Measurements from ENCODE around the gene STOM. TPM values are rescaled to one million over a fixed set of nuclear protein-coding genes. Genes with fewer than 3 reads are reported as not detected.
A peak's percentile ranks its signal among the peaks of the same experiment; 100 is the strongest.

Gene STOM
- total RNA-seq, 1 experiment from 2014 or later, result 22.4 TPM

DNA sequence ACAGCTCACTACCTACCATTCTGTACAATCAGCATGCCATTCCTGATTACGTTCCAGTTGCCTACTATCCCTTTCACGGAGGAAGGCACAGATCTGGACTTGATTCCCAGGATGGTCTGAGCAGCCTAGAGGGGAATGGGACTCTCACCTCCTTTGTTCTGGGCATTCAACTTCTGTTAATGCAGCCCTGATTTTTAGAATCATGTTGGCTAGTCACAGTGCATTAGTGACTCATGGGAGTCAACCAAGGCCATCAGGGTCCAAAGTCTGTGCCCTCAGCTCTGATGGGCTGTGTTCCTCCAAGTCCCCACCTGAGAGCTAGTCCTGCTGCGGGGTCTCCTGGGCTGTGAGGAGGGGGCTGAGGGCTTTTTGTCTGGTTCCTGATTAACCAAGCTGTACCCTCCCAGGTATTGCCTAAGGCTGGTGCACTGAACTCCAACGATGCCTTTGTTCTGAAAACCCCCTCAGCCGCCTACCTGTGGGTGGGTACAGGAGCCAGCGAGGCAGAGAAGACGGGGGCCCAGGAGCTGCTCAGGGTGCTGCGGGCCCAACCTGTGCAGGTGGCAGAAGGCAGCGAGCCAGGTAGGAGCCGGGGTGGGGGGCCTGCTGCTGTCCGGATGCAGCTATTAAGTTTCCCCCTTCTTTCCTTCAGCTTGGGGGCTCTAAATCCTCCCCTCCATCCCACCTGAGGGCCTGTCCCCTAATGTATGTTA is 43.0 kb downstream of the STOM start (continued):
- TF ChIP-seq, protein P1, sequence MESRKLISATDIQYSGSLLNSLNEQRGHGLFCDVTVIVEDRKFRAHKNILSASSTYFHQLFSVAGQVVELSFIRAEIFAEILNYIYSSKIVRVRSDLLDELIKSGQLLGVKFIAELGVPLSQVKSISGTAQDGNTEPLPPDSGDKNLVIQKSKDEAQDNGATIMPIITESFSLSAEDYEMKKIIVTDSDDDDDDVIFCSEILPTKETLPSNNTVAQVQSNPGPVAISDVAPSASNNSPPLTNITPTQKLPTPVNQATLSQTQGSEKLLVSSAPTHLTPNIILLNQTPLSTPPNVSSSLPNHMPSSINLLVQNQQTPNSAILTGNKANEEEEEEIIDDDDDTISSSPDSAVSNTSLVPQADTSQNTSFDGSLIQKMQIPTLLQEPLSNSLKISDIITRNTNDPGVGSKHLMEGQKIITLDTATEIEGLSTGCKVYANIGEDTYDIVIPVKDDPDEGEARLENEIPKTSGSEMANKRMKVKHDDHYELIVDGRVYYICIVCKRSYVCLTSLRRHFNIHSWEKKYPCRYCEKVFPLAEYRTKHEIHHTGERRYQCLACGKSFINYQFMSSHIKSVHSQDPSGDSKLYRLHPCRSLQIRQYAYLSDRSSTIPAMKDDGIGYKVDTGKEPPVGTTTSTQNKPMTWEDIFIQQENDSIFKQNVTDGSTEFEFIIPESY (IDR thresholded peaks at IDR 0.05; ENCODE audit: extremely low read depth, insufficient replicate concordance, low read length), result no peak
- TF ChIP-seq SRF (IDR thresholded peaks at IDR 0.05; ENCODE audit: low read depth), result no peak
- no peak for TF ChIP-seq ELF1 (IDR thresholded peaks at IDR 0.05; ENCODE audit: borderline replicate concordance, low read depth)
- TF ChIP-seq EZH2 (IDR thresholded peaks at IDR 0.05), result no peak

DNA sequence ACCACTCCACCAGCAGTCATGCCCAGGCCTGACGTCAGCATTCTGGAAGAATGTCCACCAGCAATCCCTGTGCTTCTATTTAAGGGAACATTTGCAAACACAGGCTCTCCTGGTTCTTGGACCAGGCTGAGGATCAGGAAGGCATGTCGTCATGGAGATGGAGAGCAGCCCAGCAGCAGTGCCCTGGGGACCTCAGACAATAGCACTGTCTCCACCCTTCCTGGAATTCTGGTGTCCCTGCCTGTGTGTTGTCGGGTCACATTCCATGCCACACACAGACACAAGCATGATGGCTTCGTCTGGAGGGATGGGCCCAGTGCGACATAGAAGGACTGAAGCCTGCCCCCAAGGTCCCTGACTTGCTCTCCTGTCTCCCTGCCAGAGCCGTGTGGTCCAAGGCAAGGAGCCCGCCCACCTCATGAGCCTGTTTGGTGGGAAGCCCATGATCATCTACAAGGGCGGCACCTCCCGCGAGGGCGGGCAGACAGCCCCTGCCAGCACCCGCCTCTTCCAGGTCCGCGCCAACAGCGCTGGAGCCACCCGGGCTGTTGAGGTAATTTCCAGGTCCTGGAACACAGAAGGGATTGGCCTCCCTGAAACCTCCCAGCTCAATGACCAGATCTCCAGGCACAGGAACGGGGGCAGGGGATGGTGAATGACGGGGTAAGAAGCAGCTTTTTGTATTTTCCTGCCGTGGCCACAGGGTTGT is 43.8 kb downstream of the STOM start:
- RAD21 ChIA-PET (ENCODE audit: low non-redundant PET in 1 of 2, low total read pairs in 2 of 2, uncharacterized antibody in 2 of 2, unreplicated experiment in 2 of 2), result no interaction called here
- Histone ChIP-seq H3K4me2 (ENCODE audit: low read length) (no peak overlapping the region), H3K4me1 (ENCODE audit: control insufficient read depth in 1 of 2, insufficient read depth in 2 of 2, low read length in 2 of 2) (peaks cover 17 to 24% of the 10 kb centered on the region in 2 experiments), H3K79me2 (ENCODE audit: insufficient read depth, low read length) (no peaks in the 10 kb centered on the region), H3K27ac (ENCODE audit: low read depth, low read length) (no peak overlapping the region), H3K9me2 (ENCODE audit: insufficient read depth) (no peaks in the 10 kb centered on the region), H3K4me3 (replicated peaks in 1 of 2; ENCODE audit: low read depth in 1 of 2, low read length in 2 of 2) (no peak overlapping the region), H4K20me1 (ENCODE audit: insufficient read depth) (no peaks in the 10 kb centered on the region), H3K27me3 (ENCODE audit: insufficient read depth, low read length) (no peaks in the 10 kb centered on the region), H3K9me3 (ENCODE audit: control insufficient read depth in 1 of 2, insufficient read depth in 1 of 2, low read depth in 1 of 2, low read length in 2 of 2) (no peaks in the 10 kb centered on the region), H3K9ac (ENCODE audit: low read length) (no peak overlapping the region), H3K36me3 (ENCODE audit: control insufficient read depth in 1 of 2, insufficient read depth in 2 of 2, low read length in 2 of 2) (peaks cover 10 to 12% of the 10 kb centered on the region in 2 experiments; a peak in 3 of 4 replicates), H2AFZ (ENCODE audit: low read depth, low read length, poor library complexity, severe bottlenecking) (no peak overlapping the region)
- CTCF ChIA-PET, result no interaction called here
- intact Hi-C loops (cut with micrococcal nuclease), result no loop called here
- TF ChIP-seq JUND (IDR thresholded peaks at IDR 0.05) (no peak), EGR1 (IDR thresholded peaks at IDR 0.05; ENCODE audit: low read depth) (no peak), EZH2 (IDR thresholded peaks at IDR 0.05) (no peak), FOSL1 (IDR thresholded peaks at IDR 0.05; ENCODE audit: low read depth) (no peak), TCF7L2 (IDR thresholded peaks at IDR 0.05; ENCODE audit: borderline replicate concordance, extremely low read depth, insufficient read depth, insufficient read length) (no peak), CEBPB (IDR thresholded peaks at IDR 0.05; ENCODE audit: low read depth) (no peak), SP1 (IDR thresholded peaks at IDR 0.05; ENCODE audit: low read depth) (no peak), EZH2phosphoT487 (IDR thresholded peaks at IDR 0.05; ENCODE audit: borderline replicate concordance) (no peak), POLR2A (IDR thresholded peaks at IDR 0.05; ENCODE audit: borderline replicate concordance, extremely low read depth, insufficient read depth, insufficient read length) (no peak), ZFX (IDR thresholded peaks at IDR 0.05) (no peak), ELF1 (IDR thresholded peaks at IDR 0.05; ENCODE audit: borderline replicate concordance, low read depth) (no peak), SIN3A (IDR thresholded peaks at IDR 0.05; ENCODE audit: low read depth) (no peak), RAD21 (IDR thresholded peaks at IDR 0.05; ENCODE audit: low read depth) (no peak), POLR2AphosphoS5 (IDR thresholded peaks at IDR 0.05; ENCODE audit: low read depth, low read length) (no peak)
- TF ChIP-seq, protein P2, sequence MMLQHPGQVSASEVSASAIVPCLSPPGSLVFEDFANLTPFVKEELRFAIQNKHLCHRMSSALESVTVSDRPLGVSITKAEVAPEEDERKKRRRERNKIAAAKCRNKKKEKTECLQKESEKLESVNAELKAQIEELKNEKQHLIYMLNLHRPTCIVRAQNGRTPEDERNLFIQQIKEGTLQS (IDR thresholded peaks at IDR 0.05), result no peak
- POLR2A ChIA-PET, result no interaction called here
- peak; percentile 43 for ATAC-seq
- DNase-seq (ENCODE audit: low read depth, low spot score), result no peak
- no TSS peak for BruUV-seq (replicated peaks)

All from HCT116 (cell line).